Tibial nerve (tissue), 4 donors: ENCODE data around the gene INHA.

Source experiments
- EP300 ChIP-seq, 2 donors: sonication (generic); formaldehyde crosslinking; IDR thresholded peaks; one replicate each; pipeline ENCODE4 v1.6.1; 2017; ENCODE audit warnings: antibody characterized with exemption in 2 of 2, mild to moderate bottlenecking in 1 of 2
- POLR2A ChIP-seq, 2 donors: fragments of 450-650 bp; IDR thresholded peaks; one replicate each; pipeline ENCODE4 v1.6.1; 2017; ENCODE audit warnings: antibody characterized with exemption in 2 of 2, mild to moderate bottlenecking in 2 of 2, moderate library complexity in 2 of 2
- TF ChIP-seq, protein P1 (sequence below), 5 experiments: fragments of 200-600 bp in 3 of 5; fragments of 450-650 bp in 2 of 5; sonication (generic) in 3 of 5; IDR thresholded peaks; one replicate each; pipeline ENCODE4 v1.5.1; 2016 to 2019; ENCODE audit warnings: antibody characterized with exemption in 5 of 5, mild to moderate bottlenecking in 3 of 5, moderate library complexity in 2 of 5

DNA sequence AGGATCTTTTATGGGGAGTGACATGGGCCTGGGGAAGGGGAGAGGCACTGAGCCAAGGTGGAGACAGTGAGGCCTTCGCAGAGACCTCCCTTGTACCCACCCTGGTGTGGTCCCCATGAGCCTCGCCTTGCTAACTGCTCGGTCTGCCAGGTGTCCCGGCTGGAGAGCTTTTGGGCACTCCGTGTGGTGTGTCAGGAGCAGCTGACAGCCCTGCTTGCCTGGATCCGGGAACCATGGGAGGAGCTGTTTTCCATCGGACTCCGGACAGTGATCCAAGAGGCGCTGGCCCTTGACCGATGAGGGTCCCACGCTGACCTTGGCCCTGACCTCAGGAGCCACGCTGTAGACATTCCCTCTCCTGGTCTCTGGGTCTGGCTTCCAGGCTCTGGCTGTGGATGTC, 43.8 kb downstream of the INHA start:
- TF ChIP-seq, protein P1, sequence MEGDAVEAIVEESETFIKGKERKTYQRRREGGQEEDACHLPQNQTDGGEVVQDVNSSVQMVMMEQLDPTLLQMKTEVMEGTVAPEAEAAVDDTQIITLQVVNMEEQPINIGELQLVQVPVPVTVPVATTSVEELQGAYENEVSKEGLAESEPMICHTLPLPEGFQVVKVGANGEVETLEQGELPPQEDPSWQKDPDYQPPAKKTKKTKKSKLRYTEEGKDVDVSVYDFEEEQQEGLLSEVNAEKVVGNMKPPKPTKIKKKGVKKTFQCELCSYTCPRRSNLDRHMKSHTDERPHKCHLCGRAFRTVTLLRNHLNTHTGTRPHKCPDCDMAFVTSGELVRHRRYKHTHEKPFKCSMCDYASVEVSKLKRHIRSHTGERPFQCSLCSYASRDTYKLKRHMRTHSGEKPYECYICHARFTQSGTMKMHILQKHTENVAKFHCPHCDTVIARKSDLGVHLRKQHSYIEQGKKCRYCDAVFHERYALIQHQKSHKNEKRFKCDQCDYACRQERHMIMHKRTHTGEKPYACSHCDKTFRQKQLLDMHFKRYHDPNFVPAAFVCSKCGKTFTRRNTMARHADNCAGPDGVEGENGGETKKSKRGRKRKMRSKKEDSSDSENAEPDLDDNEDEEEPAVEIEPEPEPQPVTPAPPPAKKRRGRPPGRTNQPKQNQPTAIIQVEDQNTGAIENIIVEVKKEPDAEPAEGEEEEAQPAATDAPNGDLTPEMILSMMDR (IDR thresholded peaks at IDR 0.05), result no peak
- no peak for TF ChIP-seq POLR2A (IDR thresholded peaks at IDR 0.05)
- no peak for TF ChIP-seq EP300 (IDR thresholded peaks at IDR 0.05)
